HG02970 (cell line): ENCODE data around the gene CADM1.

Experiments used
- ATAC-seq: cut with Tn5 transposase; IDR thresholded peaks from one replicate; pipeline ENCODE4 v1.9.1; 2021; ENCODE audit warnings: mild to moderate bottlenecking, moderate library complexity, moderate number of reproducible peaks; ENCODE audit not compliant: unreplicated experiment, low FRiP score

CADM1 gene

DNA sequence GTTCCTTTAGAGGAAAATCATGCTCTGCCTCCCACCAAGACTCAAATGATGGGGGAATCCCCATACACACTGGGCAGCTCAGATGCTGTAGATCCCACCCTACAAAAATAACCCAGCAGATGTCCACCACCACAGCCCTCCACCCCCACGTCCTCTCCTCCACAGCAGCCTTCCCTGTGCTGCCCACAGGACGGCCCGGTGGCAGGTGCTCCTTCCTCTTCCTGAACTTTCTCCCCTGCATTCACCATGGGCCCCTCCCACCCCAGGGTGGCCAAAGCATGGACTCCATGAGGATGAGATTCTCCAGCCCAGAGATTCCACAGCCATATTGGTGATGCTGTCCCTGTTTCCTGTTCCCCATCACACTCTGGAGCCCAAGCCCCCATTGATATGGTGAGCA, 368.3 kb downstream of the CADM1 start:
- no peak for ATAC-seq

DNA sequence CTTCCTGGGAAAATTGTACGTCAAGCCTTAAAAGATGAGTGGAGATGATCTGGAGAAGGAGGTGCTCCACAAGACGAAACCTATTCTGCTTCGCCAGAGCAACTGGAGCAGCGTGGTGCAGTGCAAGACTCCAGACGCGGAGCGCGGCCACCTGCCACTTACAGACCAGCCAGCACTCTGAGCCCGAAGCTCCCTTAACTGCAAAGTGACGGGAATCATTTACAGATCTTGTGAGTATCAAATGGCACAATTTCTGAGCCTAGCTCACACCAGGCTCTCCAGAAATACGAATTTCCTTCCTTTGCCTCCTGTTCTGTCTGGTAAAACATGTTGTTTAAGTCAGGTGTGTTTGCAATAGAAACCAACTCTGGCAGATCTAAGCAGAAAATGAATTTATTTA, 369.3 kb downstream of the CADM1 start:
- no peak for ATAC-seq

DNA sequence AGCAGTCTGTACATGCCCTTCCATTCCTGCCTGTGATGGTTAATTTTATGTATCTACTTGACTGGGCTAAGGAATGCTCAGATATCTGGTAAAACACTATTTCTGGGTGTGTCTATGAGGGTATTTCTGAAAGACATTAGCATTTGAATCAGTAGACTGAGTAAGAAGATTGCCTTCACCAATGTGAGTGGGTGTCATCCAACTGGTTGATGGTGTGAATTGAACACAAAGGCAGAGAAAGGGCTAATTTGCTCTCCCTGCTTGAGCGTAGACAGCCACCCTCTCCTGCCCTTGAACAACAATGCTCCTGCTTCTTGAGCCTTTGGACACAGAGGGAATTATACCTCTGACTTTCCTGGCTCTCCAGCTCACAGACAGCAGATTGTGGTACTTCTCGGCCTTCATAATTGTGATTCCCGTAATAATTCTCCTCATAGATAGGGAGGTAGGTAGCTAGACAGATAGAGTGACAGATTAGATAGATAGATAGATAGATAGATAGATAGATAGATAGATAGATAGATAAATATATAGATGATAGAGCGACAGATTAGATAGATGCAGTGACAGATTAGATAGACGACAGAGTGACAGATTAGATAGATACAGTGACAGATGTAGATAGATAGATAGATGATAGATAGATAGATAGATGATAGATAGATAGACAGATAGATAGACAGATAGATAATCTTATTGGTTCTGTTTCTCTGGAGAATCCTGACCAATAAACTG, 370.6 kb downstream of the CADM1 start:
- no peak for ATAC-seq

DNA sequence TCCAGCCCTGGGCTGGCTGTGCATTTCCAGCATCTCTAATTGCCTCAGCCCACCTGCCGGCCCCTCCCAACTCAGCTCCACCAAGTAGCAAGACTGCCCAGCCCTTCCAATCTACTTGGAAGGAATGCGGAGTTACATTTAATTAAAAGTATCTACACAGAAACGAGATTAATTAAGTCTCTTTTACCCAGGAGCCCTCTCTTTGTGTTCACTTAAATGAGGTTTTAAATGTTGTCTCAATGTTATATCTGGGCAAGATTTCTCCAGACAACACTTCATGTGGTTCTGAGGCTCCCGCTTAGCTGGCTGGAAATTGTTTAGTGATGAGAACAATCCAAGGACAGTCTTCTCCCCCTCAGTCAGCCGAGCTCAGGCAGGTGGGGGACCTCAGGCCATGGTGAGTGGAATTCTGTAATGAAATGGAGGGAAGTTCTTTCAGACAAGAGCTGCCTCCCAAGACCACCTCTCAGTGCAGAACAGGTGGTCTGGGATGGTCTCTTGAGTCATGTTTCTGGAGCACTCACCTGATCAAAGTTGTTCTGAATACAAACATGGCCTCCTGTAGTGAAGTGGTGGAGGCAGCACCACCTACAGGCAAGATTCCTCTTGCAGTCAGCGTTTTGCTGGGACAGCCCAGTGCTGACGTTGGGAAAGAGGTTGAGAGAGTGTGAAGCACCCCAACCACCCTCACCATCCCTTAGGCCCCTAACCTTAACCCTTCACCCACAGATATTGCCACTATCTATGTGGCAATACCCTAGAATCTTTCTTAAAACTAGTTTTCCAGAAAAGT, 371.6 kb downstream of the CADM1 start:
- ATAC-seq = no peak

DNA sequence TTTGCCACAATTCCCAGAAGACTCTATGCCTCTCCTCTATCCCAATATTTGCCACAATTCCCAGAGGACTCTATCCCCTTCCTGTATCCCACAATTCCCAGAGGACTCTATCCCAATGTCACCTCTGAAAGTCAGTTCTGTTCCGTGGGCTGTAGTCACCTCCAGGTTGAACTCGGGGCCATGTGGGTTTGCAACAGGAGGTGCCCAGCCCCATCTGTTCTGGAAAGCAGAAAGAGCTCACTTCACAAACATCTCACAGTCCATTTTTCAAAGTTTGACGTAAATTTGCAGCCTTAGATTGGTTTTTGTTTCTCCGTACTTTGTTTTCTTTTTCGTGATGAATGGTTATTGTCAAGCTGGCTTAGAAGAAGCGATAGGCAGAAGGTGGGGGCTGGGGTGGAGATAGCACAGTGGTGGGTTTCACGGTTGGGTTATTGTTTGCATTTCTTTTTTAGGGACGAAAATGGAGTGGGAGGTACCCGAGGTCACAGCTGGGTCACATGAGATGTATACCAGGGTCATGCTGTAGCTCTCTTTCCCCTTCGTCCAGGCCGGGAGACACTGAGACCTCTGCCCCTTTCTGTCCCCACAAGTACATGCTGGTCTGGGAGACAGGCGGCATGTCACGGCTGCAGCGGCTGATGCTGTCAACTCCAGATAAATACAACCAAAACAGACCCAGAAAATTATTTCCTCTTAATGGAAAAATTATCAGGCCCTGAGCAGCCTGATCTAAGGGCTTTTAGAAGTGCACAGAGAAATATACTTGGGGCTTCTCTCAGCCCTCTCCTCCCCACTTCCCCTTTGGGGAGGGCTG, 374.5 kb downstream of the CADM1 start:
- ATAC-seq = no peak

DNA sequence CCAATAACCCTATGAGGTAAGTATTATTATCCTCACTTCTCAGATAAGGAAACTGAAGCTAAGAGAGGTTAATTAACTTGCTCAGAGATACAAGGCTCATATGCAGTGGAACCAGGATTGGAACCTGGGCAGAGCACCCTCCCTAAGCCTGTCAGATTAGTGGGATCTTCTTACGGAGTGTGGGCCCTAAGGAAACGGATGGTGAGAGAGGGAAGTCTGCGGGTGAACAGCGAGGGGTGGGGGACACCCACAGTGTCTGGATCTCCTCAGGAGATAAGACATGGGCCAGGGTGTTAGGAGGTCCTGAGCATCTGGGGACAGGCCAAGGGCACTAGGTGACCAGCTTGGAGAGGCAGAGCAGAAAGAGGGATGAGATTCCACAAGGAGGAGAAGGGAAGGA, 376.0 kb downstream of the CADM1 start:
- ATAC-seq = no peak

DNA sequence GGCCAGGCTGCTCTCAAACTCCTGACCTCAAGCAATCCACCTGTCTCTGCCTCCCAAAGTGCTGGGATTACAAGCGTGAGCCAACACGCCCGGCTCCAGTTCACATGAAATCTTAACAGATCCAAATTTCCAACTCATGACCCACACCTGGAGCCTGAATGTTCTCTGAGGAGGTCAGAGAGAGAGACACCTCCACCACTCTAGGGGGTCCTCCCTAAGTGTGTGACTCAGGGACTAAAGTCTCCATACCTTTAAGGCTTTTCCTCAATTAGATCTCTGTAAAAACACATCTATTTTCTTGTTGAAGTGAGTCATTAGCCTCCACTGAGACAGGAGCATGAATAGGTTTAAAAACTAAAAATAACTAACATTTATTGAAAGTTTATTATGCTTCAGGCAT, 376.4 kb downstream of the CADM1 start:
- no peak for ATAC-seq

DNA sequence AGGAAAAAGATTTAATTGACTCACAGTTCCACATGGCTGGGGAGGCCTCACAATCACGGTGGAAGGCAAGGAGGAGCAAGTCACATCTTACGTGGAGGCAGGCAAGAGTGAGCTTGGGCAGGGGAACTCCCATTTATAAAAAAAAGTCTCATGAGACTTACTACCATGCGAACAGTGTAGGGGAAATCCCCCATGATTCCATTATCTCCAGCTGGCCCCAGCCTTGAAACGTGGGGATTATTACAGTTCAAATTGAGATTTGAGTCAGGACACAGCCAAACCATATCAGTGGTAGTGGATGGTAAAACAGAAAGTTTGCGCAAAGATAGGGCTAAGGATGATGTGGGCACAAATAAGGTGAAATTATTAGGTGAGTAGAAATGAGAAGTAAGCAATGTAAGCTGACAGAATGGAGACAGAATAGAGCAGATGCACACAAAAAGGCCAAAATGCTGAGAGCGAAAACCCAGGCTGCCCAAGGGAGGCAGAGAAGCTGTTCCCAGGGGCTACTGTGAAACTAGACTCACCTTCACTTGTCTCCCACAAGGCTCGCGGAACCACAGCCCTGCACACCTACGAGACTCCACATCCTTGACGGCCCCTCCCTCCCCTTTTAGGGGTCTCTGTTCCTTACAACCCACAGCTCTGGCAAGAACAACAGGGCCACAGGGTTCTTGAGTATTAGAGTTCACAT, 377.6 kb downstream of the CADM1 start:
- ATAC-seq = peak; percentile 71

DNA sequence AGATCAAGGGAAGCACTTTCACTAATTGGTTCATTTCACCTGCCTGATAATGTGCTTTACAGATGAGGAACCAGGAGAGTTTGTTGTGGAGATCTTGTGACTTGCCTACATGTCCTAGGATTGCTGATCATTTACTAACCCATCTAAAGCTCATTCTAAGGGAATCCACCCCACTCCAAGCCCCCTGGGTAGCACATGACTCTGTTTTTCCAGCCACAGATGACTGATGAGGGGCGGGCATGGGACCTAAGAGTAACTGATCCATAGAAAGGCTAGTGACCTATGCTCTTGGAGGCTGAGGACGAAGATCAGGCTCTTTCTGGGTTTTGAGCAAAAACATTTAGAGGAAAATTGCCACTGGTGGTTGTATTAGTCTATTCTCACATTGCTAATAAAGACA, 378.1 kb downstream of the CADM1 start:
- ATAC-seq = peak; percentile 20

DNA sequence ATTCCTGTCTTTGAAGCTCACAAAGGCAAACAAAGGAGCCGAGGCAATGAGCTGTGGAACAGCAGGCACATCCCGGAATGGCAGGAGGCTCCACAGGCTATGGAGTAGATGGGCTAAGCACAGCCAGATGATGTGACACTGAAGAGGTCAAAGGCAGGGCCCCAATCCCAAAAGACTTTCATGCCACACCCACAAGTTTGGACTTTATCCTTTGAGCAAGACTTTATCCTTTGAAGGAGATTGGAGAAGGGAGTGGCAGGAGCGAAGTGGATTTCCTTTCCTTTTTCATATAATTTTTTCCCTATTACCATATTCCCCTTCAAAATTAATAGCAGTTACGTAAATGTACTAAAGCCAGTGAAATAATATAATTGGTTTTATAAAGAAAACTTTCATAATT, 379.4 kb downstream of the CADM1 start:
- ATAC-seq = no peak

DNA sequence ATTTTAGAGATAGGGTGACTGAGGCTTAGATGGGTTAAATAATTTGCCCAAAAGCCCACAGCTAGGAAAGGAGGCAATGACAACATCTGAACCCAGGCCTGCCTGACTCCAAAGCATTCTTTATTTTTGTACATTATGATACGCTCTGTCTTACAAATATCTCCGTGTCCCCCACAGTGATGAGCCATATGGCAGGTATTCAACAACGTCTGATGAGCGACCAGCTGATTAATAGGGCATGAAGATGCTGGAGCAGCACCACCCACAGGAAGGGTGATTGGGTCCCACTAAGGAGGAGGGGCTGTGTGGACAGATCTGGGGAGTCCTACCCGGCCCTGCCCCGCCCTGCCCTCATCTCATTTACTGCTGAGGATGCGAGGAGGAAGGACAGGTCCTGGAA, 380.6 kb downstream of the CADM1 start:
- ATAC-seq = no peak

DNA sequence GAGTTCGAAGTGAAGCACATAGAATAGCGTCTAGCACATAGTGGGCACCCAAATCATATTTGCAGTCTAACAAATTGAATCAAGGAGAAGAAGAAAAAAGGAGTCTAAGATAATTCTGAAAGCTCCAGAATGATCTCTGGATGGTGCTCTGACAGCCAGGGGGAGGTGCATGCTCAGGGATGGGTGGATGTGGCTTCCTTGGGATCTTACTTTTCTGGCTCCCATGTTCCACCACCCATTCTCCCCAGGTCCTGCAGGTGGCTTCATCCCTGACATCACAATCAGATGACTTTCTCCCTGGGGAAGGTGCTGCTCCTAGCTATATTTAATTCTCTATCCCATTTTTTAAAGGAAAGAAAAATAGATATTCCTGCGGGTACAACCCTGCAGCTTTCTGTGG, 381.9 kb downstream of the CADM1 start:
- ATAC-seq = no peak
